Ureter (tissue), 1 donor: Measurements from ENCODE around the gene TEX14. TPM values are rescaled to one million over a fixed set of nuclear protein-coding genes. Genes with fewer than 3 reads are reported as not detected.
"Not testable (repeated sequence)": the region's sequence is repeated elsewhere in the genome, so short reads cannot be mapped to it uniquely, and the experiment has no call there.

Experiments used
- DNase-seq: peaks from one replicate; pipeline ENCODE4 v3.0.0-alpha.2; 2020; ENCODE audit warnings: low spot score
- total RNA-seq: library from RNA; stranded (reverse); gene quantifications from one replicate; pipeline ENCODE4 v1.2.4, GENCODE V29; 2023
- donor health status: DM: yes; HTN: yes; CAD: no.

The TEX14 gene
- total RNA-seq, 1 donor from 2014 or later: 0.55 TPM

DNA sequence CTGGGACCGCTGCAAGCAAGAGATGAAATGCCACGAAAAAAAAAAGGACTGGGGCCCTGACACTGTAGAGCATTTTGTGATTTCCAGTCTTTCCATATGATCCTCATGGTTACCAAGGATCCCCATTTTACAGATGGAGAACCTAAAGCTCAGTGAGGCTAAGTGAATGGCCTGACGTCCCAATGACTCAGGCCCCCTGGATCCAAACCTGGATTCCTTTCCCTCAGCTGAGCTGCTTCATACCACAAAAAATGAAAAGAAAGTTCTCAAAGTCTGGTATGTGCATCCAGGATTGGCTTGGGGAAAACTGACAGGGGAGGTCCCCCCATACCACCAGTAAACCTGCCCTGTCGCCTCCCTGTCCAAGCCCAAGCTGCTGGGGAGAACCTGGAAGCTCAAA lies 80.5 kb downstream of the TEX14 start:
- DNase-seq: no peak

DNA sequence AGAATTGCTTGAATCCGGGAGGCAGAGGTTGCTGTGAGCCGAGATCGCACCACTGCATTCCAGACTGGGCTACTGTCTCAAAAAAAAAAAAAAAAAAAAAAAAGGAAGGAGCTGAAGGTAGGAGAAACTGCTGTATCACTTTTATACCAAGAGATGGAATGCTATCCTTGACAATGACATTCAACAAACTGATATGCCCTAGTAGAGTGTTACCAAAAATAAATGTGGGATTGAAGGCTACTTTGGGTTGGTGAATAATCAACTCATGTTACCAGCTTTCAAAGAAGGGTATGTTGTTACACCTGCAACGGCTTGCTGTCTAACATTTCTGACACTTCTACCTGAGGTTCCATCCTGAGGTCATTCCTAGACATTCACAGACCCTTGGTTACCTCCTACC lies 84.9 kb downstream of the TEX14 start:
- no peak for DNase-seq

- DNase-seq: no peak
Observed at GRCh38 chr17:58605986-58606385, 85.9 kb downstream of the TEX14 start.

DNA sequence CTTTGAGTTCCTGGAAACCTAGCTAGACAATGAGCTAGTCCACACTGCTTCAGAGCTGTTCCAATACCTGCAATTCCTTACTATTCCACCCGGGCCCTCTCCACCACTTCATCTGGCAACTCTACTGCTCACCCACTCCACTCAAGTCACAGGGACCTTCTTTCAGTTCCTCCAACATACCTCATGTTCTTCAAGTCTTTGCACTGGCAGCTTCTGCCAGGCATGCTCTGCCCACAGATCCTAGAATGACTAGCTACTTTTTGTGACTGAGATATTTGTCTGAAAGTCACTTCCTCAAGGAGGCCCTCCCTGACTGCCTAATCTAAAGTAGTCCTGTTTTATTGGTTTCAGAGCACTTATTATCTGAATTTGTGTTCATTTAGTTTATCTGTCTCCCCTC lies 86.4 kb downstream of the TEX14 start:
- DNase-seq: no peak

- DNase-seq: no peak
Observed at GRCh38 chr17:58601976-58602375, 89.9 kb downstream of the TEX14 start.

GRCh38 chr17:58597371-58597770 lies 94.5 kb downstream of the TEX14 start:
- DNase-seq: no peak

- no peak for DNase-seq
Observed at GRCh38 chr17:58595194-58595792, 96.6 kb downstream of the TEX14 start.

- DNase-seq: no peak
Observed at GRCh38 chr17:58593123-58593522, 98.7 kb downstream of the TEX14 start.

DNA sequence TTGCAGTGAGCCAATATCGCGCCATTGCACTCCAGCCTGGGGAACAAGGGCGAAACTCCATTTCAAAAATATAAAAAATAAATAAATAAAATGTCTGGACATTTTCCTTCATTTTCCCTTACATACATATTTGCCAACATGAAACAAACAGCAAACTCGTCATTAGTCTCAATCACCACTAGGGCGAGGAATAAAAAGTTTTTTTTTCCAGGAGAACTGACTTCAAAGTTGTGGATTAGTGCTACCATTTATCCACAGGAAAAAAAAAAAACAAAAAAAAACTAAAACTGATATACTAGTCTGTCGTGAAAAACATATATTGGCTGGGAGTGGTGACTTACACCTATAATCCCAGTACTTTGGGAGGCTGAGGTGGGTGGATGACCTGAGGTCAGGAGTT lies 100.4 kb downstream of the TEX14 start:
- DNase-seq: no peak

DNA sequence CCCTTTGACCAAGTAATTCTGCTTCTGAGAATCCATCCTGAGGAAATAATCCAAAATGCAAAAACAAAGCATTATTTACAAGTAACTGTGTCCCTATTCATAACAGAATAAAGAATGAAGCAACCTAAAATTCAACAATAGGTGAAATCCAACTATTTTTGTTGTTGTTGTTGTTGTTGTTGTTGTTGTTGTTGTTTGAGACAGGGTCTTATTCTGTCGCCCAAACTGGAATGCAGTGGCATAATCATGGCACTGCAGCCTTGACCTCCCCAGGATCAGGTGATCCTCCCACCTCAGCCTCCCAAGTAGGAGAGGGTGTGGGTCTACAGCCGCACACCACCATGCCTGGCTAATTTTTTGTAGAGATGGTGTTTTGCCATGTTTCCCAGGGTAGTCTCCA lies 101.5 kb downstream of the TEX14 start:
- DNase-seq: no peak

- peak; percentile 52 for DNase-seq
Observed at GRCh38 chr17:58587713-58588117, 104.1 kb downstream of the TEX14 start.

GRCh38 chr17:58586009-58586644 lies 105.7 kb downstream of the TEX14 start:
- no peak for DNase-seq

DNA sequence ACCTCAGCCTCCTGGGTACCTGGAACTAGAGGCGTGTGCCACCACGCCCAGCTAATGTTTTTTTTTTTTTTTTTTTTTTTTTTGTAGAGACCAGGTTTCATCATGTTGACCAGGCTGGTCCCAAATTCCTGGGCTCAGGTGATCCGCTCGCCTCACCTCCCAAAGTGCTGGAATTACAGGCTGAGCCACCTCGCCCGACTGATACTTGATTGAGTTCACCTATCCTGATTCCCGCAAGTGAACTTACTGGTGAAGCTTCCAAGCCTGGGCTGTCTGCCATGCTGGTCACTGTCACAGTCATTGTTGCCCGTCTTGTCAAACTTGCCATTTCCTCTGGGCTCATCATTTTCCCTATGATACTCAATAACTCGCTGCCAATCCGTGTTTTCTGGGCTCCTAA lies 106.3 kb downstream of the TEX14 start:
- no peak for DNase-seq

- no peak for DNase-seq
Observed at GRCh38 chr17:58583486-58583885, 108.4 kb downstream of the TEX14 start.

GRCh38 chr17:58582718-58583117 lies 109.1 kb downstream of the TEX14 start:
- not testable (repeated sequence) for DNase-seq

- no peak for DNase-seq
Observed at GRCh38 chr17:58580671-58581070, 111.2 kb downstream of the TEX14 start.

- peak; percentile 46 for DNase-seq
Observed at GRCh38 chr17:58577696-58578095, 114.1 kb downstream of the TEX14 start.

DNA sequence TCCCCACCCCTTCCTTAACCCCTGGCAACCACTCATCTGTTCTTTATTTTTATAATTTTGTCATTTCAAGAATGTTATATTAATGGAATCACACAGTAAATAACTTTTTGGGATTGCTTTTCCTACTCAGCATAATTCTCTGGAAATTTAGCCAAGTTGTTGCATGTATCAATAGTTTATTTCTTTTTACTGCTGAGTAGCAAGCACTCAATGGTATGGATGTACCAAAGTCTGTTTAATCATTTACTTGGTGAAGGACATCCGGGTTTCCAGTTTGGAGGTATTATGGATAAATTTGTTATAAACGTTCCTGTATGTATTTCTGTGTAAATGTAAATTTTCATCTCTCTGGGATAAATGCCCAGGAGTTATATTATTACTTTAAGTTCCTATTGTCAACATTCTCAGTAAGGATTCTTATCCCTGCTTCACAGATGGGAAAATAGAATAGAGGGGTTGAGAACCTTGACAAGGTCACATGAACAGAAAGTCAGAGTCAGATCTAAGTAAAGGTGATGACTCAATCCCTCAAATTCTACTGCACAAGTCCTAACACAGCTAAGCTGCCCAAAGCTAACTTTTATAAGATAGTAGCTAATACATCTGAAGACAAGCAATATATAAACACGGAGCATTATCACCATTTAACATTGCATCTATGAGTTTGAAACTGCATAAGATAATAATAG lies 115.0 kb downstream of the TEX14 start:
- DNase-seq: no peak

DNA sequence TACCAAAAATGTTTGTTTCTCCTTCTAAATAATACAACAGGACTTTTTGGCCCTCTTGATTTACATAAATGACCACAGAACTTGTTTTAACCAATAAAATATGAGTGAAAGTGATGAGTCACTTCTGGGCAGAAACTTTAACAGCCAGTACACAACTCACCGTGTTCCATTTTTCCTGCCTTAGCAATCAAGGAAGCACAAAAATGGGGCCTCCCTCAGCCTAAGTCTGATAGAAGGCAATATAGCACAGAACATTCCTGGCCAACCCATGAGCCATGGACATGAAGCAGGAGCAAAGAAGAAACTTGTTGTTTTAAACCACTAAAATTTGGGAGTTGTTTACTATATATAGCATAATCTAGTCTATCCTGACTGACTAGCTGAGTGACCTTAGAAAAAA lies 116.3 kb downstream of the TEX14 start:
- DNase-seq: no peak

- no peak for DNase-seq
Observed at GRCh38 chr17:58574025-58574424, 117.8 kb downstream of the TEX14 start.

DNA sequence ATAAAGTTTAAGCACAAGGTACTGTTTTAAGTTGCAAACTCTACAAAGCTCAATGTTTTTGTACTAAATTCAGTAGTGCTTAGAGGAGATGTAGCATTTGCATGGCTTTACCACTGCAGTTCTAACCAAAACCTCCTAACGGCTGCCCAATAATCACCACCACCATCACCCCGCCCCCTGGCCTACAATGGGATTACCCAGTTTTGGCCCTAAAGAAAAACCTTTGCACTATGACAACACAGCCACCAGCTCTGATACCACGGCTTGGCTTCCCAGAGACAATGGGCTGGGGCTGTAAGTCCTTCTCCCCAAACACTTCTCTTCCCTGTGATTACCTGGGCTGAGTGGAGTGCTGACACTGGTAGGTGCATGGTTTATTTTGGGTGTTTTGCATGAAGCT lies 119.0 kb downstream of the TEX14 start:
- DNase-seq: no peak

DNA sequence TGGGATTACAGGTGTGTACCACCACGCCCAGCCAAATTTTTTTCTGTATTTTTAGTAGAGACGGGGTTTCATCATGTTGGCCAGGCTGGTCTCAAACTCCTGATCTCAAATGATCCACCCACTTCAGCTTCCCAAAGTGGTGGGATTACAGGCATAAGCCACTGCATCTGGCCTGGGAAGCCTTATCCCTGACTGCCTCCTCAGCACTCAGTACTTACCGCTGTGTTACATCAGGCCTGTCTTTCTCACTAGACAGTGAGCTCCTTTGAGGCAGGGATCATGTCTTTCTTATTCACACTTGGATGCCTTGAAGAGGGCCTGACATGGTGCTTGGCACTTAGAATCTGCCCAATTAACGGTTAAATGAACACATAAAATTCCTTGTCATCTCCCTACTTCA lies 121.1 kb downstream of the TEX14 start:
- DNase-seq: no peak

DNA sequence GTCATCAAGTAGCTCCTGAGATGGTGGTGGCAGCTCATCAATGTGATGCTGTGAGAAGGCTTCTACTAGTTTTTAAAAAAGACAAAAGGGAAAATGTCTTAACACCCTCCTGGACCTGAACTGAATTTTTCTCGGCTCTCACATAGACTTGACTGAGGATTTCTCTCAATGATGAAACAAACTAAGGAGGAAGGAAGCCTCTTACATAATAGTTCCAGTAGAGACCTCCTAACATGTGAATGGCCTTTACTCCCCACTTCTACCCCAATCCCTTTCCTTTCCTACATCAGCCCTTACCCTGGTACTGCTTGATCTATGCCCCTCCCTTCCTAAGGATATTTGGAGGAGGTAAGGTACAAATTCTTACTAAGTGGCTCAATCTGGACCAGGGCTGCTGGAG lies 122.6 kb downstream of the TEX14 start:
- no peak for DNase-seq
